HG03060 (cell line): ENCODE measurements around the gene CYP27A1.

Source experiments
- ATAC-seq: cut with Tn5 transposase; IDR thresholded peaks from one replicate; pipeline ENCODE4 v1.9.1; 2021; ENCODE audit warnings: low read depth, moderate number of reproducible peaks; ENCODE audit not compliant: unreplicated experiment

CYP27A1 gene

GRCh38 chr2:218809515-218809914 lies 27.6 kb downstream of the CYP27A1 start:
- ATAC-seq = no peak

GRCh38 chr2:218810256-218810655 lies 28.3 kb downstream of the CYP27A1 start:
- ATAC-seq = no peak

- no peak for ATAC-seq
Observed at GRCh38 chr2:218811382-218811781, 29.4 kb downstream of the CYP27A1 start.

- no peak for ATAC-seq
Observed at GRCh38 chr2:218812096-218812815, 30.3 kb downstream of the CYP27A1 start.

- no peak for ATAC-seq
Observed at GRCh38 chr2:218812861-218813260, 30.9 kb downstream of the CYP27A1 start.

GRCh38 chr2:218813771-218814460 lies 32.0 kb downstream of the CYP27A1 start:
- no peak for ATAC-seq

GRCh38 chr2:218814540-218815243 lies 32.7 kb downstream of the CYP27A1 start:
- ATAC-seq = no peak

GRCh38 chr2:218815244-218815637 lies 33.3 kb downstream of the CYP27A1 start:
- no peak for ATAC-seq

- no peak for ATAC-seq
Observed at GRCh38 chr2:218815649-218816048, 33.7 kb downstream of the CYP27A1 start.

- no peak for ATAC-seq
Observed at GRCh38 chr2:218816561-218817011, 34.6 kb downstream of the CYP27A1 start.

- ATAC-seq = no peak
Observed at GRCh38 chr2:218819093-218819492, 37.1 kb downstream of the CYP27A1 start.

- no peak for ATAC-seq
Observed at GRCh38 chr2:218820746-218821369, 38.9 kb downstream of the CYP27A1 start.

- ATAC-seq = no peak
Observed at GRCh38 chr2:218821605-218822211, 39.8 kb downstream of the CYP27A1 start.

GRCh38 chr2:218822622-218823021 lies 40.7 kb downstream of the CYP27A1 start:
- ATAC-seq = no peak

- ATAC-seq = no peak
Observed at GRCh38 chr2:218823196-218823855, 41.4 kb downstream of the CYP27A1 start.

- ATAC-seq = no peak
Observed at GRCh38 chr2:218824004-218824403, 42.1 kb downstream of the CYP27A1 start.

GRCh38 chr2:218826791-218827190 lies 44.8 kb downstream of the CYP27A1 start:
- no peak for ATAC-seq

- ATAC-seq = no peak
Observed at GRCh38 chr2:218827701-218828476, 45.9 kb downstream of the CYP27A1 start.

GRCh38 chr2:218828477-218828778 lies 46.5 kb downstream of the CYP27A1 start:
- ATAC-seq = no peak
